CD4-positive, alpha-beta T cell treated with Interleukin-21 for 1 hour (primary cell): ENCODE results near the gene MGLL.
A peak's percentile ranks its signal among the peaks of the same experiment; 100 is the strongest.
"Not testable (repeated sequence)": the region's sequence is repeated elsewhere in the genome, so short reads cannot be mapped to it uniquely, and the experiment has no call there.

ENCODE experiments used
- DNase-seq: peaks from one replicate; pipeline ENCODE4 v3.0.0-alpha.2; 2020

The MGLL gene

DNA sequence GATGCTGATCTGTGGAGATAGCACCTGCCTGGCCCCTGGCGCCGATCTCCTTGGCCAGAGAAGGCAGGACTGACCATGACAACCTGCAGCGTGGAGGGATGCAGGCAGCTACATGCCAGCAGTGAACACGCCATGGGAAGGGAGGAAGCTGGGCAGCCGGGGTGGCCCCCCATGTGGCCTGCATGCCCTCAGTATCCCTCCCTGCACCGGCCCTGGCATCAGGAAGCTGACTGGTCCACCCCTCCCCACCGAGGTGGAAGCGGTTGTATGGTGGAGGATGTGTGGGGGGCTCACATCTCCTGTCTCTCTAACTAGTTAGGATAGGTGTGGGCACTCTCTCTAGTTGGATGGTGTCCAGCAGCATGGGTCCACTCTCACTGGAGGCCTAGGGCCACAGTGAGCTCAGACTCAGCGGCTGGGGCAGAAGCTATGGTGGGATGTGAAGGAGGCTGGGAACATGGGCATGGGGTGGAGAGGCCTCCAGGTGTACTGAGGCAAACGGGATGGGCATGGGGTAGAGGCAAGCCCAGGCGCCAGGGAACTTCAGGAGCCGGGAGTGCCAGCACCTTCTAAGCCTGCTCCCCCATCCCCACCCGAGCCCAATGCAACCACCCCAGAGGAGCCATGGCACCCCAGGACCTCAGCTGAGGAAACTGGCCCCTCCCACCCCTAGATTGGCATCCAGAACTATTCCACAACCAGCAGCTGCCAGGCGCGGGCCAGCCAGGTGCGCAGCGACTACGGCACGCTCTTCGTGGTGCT lies 151.4 kb downstream of the MGLL start:
- DNase-seq: no peak

DNA sequence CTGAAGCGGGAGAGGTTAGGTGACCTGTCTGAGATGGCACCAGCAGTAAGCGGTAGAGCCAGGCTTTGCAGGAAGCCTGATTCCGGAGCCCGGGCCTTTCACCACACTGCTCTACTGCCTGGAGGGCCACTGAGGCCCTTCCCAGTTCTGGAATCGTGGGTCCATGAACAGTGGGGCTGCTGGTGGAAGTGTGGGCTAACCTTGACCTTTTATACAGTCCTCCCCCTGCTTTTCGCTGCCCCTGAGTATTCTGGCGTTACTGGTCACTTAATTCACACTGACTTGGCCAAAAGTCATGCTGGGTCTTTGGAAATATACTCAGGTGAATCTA lies 152.1 kb downstream of the MGLL start:
- DNase-seq: no peak

DNA sequence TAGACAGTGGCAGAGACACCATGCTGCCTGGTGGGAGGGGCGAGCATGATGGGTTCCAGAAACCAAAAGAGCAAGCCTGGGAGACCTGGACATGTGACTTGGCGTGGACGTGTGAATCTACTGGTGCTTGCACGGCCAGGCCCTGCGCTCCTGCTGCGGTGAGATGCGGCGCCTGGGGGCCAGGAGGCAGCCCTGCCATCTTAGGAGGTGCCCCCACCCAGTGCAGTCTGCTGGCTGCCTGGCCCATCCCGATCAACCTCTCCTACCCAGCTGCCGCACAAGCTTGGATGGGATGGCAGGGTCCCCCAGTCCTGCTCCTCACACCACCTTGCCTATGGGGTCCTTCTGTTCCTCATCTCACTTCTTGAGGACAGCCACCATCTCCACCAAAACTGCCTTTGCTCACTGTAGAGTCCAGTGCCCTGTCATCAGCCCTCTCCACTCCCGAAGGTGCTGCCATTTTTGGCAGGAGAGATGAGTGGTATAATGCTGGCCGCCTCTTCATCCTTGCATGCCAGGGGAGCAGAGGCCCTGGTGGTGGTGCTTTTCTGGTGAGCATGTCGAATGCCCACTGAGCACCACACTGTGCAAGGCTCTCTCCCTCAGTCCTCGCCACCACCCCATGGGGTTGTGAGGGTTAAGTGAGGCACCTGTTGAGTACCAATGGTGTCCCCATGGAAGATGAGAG lies 152.6 kb downstream of the MGLL start:
- DNase-seq: no peak

DNA sequence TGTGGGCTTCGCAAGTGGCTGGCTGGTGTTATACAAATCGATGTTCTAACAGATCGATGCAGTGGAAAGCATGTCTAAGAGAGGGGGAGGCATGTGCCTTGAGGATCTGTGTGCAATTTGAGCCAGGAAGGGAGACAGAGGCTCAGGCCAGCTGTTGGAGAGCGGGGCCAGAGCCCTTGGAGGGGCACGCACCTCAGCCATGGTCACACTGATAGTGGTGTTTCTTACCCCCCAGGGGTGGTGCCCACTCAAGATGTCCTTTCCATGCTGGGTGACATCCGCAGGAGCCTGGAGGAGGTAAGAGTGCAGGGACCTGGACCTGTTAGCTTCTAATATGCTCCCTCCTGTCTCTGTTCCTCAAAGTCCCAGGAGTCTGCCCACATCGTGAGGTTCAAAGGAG lies 153.4 kb downstream of the MGLL start:
- DNase-seq: no peak

DNA sequence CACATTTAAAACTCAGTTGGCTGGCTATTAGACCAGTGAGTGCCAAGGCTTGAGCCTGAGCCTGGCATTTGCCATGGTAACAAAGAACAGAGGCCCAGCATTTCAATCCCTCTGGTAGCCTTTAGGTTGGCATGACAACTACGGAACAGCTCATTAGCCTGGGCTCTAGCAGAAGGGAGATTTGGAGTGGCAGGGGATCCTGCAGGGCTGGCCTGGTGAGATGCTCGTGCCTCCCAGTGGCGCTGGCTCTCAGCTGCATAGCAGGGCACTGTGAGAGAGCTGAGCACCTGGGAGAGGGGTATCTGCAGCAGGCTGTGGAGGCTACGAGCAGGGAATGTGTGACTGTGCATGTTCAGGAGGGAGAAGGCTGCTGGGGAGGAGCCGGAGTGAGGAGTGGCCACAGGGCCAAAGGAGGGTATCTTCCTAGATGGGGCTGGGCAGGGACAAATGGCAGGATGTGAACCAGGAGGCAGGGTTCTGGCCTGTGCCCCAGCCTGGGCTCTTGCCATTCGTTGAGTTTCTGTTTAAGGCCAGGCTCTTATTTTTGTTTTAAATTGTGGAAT lies 155.1 kb downstream of the MGLL start:
- DNase-seq: no peak

DNA sequence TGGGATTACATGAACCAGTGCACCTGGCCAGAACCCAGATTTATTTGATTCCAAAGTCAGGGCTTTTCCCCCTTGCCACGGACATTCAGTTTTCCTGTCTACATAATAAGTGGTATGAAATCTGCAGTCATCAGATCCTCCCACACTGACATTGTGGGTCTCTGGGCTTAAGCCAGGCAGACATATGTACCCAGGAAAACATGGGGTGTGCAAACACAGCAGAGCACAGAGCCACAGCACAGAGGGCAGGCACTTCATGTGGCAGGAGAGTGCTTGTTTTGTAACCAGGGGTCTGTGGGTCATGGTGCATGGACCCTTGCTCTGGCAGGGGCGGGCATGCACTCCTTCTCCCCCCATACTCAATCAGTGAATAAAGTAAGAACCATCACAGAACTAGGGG lies 155.6 kb downstream of the MGLL start:
- no peak for DNase-seq

DNA sequence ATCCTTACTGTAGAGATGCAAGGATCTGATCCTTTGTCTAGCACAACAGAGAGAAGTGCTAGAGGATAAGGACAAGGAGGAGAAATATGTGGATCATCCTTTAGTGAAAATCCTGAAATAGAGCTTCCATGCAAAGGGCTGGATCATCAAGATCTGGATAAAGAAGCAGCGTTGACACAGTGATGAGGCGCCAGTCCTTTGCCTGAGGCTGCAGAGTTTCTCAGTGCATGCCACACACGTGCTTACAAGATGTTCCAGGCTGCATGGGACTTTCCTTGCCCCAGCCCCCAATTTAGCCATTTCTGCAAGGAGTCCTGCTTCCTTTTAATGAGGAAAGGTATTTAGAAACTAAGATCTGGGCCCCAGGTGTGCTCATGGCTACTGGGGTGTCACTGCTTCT lies 156.7 kb downstream of the MGLL start:
- no peak for DNase-seq

DNA sequence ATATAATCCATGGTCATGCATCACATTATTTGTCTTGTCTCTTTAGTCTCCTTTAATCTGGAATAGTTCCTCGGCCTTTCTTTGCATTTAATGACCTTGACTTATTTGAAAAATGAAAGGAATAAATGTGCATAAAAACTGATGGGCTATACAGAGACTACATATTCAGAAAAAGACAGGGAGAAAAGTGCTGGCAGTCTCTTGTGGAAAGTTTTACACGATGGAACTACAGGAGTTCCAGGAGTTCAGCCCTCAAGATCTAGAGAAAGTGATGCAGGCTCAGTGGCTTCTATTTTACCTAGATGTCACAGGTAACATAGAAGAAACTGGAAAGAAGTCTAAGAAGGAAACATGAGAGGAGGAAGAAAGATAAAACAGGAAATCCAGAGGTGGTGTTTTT lies 157.2 kb downstream of the MGLL start:
- no peak for DNase-seq

DNA sequence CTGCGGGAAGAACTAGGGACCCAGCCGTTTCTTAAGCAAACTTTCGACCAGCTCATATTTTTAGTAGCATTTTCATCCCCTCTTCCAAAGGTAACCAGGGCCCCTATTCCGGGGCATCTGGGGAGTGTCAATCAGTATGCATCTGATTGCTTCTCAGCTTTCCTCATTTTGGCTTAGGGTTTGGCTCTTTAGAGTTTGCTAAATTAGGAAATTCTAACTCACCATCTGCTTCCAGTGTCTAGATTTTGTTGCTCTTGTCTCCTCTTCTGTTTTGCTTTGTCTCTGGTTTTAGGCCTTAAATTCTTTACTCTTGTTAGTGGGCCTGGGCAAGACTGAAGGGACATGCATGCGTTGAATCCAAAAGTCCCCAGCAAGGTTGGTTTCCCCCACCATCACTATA lies 159.2 kb downstream of the MGLL start:
- DNase-seq: no peak

DNA sequence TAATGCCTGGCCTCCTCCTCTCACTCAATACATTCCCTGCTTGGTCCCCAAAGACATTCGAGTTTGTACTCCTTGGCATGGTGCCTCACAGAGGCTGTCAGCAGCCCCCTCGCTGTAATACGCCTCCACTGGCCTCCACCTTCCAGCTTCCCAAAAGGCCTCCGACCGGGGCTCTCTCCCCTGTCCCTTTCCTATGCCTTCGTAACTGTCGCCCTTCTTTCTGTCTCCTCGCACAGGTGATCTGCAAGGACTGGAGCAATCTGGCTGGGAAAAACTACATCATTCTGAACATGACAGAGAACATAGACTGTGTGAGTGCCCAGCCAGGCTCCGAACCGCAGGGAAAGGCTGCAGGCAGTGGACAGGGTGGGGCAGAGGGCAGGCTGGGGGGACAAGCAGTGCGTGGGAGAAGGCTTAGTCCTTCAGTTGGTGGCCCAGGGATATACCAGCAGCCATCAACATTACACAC lies 160.3 kb downstream of the MGLL start:
- no peak for DNase-seq

DNA sequence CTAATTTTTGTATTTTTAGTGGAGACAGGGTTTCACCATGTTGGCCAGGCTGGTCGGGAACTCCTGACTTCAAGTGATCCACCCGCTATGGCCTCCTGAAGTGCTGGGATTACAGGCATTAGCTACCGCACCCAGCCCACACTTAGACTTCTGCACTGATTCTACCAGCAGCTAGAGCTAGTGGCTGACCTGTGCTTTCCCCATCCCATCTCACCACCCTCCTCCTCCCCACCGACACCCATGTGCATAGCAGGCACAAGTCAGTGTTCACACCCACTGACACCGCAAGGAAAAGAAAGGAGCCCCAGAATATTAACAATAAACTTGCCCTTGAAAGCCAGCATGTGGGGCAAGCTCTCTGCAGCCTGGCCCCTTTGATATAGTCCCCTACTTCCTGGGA lies 160.7 kb downstream of the MGLL start:
- no peak for DNase-seq

DNA sequence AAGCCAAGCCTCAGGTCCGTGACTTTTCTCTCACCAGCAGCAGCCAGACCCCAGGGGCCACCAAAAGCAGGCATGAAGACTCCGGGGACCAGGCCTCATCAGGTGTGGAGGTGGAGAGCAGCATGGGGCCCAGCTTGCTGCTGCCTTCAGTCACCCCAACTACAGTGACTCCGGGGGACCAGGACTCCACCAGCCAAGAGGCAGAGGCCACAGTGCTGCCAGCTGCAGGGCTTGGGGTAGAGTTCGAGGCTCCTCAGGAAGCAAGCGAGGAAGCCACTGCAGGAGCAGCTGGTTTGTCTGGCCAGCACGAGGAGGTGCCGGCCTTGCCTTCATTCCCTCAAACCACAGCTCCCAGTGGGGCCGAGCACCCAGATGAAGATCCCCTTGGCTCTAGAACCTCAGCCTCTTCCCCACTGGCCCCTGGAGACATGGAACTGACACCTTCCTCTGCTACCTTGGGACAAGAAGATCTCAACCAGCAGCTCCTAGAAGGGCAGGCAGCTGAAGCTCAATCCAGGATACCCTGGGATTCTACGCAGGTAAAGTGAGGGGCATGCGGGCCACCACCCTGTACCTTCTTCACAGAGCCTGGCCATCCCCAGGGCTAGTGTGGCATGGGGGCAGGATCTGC lies 161.6 kb downstream of the MGLL start:
- DNase-seq: no peak

DNA sequence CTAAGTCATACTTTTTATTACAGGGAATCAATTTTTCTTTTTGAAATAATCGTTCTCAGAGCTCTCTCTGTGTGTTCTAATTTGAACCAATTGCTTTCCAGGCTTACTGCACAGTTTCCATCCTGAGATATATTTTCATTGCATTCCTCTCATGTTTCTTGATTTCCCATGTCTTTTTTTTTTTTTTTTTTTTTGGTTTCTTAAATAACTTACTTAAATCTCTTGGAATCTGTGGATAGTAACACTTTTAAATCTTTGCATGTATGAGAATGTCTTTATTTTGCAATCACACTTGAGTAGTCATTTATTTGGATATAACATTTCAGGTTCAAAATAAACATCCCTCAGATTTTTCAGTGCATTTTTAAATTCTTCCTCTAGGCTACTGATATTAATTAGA lies 164.1 kb downstream of the MGLL start:
- DNase-seq: no peak

DNA sequence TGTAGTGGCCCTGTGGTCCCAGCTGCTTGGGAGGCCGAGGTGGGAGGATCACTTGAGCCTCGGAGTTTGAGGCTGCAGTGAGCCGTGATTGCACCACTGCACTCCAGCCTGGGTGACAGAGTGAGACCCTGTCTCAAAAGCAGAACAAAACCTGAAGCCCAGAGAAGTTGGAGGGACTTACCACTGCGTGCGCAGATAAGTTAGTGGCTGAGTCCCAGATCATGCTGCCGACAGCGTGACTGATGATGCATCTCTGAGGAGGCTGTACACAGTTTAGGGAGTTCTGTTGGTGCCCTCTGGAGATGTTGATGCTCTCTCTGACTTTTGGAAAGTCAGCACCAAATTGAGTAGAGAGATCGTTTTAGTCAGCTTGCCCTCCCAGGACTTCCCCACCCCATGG lies 165.4 kb downstream of the MGLL start:
- no peak for DNase-seq

DNA sequence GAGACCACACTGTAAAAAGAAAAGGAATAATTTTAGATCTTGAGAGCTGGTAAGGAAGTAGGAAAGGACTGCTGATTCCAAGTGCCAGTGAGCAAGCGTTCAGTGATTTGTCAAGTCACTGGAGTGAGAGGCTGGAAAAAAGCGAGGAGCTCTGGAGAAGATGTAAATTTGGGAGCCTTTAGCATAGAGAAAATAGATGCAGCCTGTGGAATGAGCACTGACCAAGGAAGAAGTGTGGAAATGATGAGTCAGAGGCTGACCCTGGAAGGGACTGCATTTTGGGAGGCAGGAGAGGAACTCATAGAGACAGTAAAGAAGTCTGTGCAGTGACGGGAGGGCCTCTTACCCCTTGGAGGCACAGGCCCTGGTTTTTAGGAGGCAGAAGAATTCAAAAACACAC lies 166.7 kb downstream of the MGLL start:
- DNase-seq: no peak

DNA sequence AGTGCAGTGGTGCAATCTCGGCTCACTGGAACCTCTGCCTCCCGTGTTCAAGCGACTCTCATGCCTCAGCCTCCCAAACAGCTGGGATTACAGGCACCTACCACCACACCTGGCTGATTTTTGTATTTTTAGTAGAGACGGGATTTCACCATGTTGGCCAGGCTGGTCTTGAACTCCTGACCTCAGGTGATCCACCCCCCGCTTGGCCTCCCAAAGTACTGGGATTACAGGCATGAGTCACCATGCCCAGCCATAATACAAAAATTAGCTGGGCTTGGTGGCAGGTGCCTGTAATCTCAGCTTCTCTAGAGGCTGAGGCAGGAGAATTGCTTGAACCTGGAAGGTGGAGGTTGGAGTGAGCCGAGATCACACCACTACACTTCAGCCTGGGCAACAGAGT lies 167.3 kb downstream of the MGLL start:
- DNase-seq: not testable (repeated sequence)

DNA sequence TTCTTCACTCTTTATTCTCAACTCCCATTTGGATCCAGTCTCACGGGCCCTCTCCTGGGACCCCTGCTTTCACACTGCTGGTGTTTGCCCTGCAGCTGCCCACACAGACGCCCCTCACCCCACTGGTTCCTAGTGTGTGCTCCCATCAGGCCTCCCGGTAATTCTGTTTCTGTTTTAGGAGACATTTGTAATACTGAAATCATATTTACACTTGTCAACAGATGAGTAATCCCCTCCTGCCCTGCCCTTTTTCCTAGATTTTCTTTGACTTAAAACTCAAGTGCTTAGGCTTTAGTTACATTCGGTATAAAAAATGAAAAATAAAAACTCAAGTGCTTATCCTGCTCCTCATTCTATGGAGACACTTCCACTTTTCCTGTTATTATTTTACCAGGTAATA lies 167.9 kb downstream of the MGLL start:
- DNase-seq: no peak

DNA sequence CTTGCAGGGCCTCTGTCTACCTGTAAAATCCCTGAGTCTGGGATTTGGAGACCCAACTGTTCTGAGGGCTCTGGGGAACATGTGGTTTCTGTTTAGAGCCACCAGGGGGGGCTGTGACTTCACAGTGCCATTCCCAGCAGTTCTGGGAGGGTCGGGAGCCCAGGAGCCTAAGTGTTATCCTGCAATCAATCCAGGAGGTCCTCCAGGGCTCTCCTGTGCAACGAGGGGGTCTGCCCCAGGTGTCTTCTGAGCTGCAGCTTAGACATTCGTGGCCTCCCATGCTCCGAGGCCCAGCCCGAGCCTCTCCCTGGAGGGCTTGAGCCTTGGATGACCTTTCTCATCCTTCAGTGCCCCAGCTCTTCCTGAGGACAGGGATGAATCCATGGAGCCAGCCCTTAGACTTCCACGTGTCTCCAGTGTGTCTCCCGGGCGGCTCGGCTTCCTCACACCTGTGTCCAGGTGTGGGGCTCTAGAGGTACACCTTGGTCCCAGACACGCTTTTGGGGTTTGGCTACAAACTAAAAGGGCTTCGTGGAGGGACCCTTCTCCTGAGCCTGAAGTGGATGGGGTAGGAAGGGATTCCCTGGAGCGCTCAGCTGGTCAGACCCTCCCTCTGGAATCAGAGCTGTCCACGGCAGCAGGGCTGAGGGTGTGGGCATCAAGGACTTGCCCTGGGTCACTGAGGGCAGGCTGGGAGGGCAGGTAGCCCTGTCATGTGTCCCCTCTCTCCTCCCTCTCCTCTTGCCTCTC lies 169.9 kb downstream of the MGLL start:
- DNase-seq: peak; percentile 41

DNA sequence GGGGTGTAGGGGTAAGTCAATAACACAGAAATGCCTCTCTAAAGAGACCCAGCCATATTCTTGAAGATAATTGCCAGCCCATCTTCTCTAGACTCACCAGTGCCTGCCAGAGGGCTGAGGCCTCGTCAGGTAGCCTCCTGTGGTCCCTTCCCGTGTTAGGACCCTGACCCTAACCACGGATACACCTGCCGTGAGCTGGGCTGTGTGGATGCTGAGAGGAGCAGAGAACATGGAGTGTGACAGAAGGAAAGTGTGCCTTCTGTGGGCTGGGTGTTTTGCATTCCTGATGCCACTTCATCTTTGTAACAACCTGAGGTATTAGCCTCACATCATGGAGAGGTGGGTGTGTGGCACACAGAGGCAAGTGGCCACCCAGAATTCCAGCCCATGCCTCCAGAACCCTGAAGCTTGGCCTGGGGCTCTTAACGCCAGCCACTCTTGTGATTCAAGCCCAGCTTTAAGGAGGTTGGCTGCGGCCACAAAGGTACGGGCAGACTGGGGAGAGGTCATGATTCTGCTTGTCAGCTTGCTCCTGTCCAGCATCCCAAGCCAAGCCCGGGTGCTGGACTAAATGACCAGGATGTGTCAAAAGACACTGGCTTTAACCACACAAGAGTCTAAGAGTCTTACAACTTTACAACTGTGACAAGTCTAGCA lies 170.7 kb downstream of the MGLL start:
- no peak for DNase-seq

DNA sequence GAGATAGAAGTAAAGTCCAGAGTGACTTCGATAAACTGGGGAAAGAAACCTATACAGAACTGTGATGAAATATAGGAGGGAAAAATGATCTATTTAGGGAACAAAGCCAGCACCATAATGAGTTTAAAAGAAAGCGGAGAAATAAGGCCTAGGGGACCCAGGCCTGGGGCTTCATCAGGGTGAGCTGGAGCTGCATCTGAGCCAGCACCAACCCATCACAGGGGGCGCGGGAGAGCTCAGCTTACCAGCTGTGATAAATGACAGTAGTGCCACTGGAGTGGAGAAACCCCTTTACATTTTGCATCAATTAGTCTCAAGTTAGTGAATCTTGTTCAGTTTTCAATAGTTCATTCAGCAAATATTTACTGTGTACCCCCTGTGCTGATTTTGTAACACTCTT lies 172.1 kb downstream of the MGLL start:
- DNase-seq: no peak

DNA sequence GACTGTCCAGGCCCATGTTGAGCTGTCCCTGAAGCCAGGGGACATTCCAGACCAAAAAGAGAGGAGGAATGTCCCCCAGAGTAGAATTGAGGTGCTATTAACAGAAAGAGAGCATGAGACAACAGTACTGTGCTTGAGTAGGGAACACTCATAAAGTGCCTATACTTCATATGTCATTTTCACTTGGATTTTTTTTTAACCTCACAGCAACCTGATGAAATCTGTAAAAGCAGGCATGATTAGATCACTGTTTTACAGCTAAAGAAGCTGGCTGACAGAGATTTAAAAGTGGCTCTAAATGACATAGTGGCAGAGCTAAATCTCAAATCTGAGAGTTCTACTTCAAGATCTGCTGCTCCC lies 174.5 kb downstream of the MGLL start:
- DNase-seq: no peak

DNA sequence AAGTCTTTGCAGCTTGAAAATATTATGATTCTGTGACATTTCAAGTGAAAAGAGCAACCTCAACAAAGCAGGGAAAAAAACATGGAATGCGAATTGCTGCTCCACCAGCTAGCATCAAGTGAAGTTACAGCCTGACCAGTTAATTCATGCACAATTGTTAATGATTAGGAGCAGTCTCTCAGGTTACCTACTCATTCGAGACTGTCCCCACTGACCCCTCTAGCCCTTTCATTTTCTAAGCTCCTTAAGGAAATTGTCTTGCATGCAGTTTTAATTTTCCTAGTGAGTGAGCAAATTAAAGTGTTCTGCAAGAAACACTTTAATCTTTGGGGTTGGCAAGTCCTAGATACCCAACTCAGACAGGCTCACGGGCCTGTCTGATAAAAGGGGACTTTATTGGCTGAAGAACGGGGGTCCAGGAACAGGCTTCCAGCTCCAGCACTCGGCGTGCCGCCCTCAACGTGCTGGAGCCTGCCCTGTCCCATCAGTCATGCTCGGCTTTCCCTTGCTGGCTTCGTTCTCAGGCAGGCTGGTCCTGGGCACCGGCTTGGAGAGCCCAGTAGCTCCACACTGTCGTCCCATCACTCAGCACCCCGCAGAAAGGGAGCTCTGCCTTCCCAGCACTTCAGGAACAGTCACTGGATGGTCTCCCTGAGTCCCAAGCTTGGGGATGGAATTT lies 175.0 kb downstream of the MGLL start:
- DNase-seq: no peak
